GM21786 (cell line): Measurements from ENCODE around the gene MARK4.

ENCODE experiments used
- ATAC-seq: cut with Tn5 transposase; IDR thresholded peaks from one replicate; pipeline ENCODE4 v1.9.1; 2021; ENCODE audit not compliant: unreplicated experiment

MARK4 gene

DNA sequence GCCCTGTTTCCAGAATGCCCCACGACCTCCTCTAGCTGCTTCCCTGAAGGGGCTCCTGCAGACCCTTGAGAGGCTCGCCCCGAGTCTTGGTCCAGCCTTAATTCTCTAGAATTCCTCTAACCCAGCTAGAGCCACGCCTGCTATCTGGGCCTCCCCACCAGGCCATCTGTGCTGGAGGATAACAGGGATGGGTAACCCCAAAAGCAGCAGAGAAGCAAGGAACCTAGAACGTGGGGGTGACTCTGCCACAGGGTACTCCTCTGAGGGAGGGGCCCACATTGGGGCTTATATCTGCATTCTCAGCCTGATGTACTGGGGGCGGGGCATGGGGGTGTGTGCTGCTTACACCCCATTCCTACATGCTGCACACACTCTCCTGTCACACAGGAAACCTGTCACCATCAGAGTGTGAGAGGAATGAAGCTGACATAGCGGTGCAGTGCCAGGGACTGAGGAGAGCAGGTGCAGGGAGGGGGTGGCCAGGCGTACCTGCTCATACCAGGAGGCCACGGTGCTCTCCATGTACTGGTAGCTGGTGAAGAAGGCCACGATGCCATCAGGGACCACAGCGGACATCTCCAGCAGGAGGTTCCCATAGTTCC, 103.3 kb downstream of the MARK4 start:
- no peak for ATAC-seq
